ENCODE data around the gene THRA. TPM values are rescaled to one million over a fixed set of nuclear protein-coding genes. Genes with fewer than 3 reads are reported as not detected.

The THRA gene
- total and polyA plus RNA-seq, 2 of the 8 experiments (the other 6 are each of a cell fraction or from before 2014, with no cell fraction given), result 6.4 to 10.2 TPM

GRCh38 chr17:40035162-40035559, 27.6 kb upstream of the THRA start (continued):
- peak; percentile 68 for TF ChIP-seq CREB1 (IDR thresholded peaks at IDR 0.05)

Measured in H1 (cell line).